ENCODE results near the gene CCDC8. TPM values are rescaled to one million over a fixed set of nuclear protein-coding genes. Genes with fewer than 3 reads are reported as not detected.
"Not testable (repeated sequence)": the region's sequence is repeated elsewhere in the genome, so short reads cannot be mapped to it uniquely, and the experiment has no call there.

Gene CCDC8
- polyA plus RNA-seq, 2 of the 4 experiments (the other 2 are of a cell fraction), result 0.04 to 0.08 TPM

GRCh38 chr19:46380690-46381089, 32.7 kb downstream of the CCDC8 start (continued):
- TF ChIP-seq CTCF (IDR thresholded peaks at IDR 0.05), result no peak
- TF ChIP-seq MAZ (IDR thresholded peaks at IDR 0.05; ENCODE audit: borderline replicate concordance, low read depth, low read length), result no peak
- TF ChIP-seq CBX2 (IDR thresholded peaks at IDR 0.05; ENCODE audit: borderline replicate concordance, low read depth), result no peak
- TF ChIP-seq MAX (IDR thresholded peaks at IDR 0.05), result no peak
- no peak for TF ChIP-seq EHMT2 (IDR thresholded peaks at IDR 0.05; ENCODE audit: low read depth)

- Histone ChIP-seq H3K9me3 (no peaks in the 10 kb centered on the region), H3K4me1 (peaks cover 25% of the 10 kb centered on the region), H3K27ac (no peak overlapping the region), H3K4me2 (no peak overlapping the region), H3K4me3 (no peak overlapping the region)
- ChIA-PET POLR2A (no interaction called here), CTCF (interaction anchor here (1.2 to 30.8 kb wide), 6 partner anchors 9 to 151 kb away, joined by 3 to 501 read pairs (median 5); no protein-coding TSS in a partner anchor)
- TF ChIP-seq FOSL2 (IDR thresholded peaks at IDR 0.05), result no peak
- peak; percentile 16; the same call in 1 of the 2 replicates for TF ChIP-seq FOSL2 (CRISPR knock-in tag; IDR thresholded peaks at IDR 0.05)
- TF ChIP-seq RCOR1 (IDR thresholded peaks at IDR 0.05; ENCODE audit: low read depth, low read length), result no peak
- no peak for TF ChIP-seq E2F6 (IDR thresholded peaks at IDR 0.05; ENCODE audit: borderline replicate concordance, low read depth)
- FAIRE-seq (peak; percentile 70), ATAC-seq (no peak), DNase-seq (ENCODE audit: low read depth in 1 of 2, low spot score in 1 of 2) (no peak)
- WGBS (ENCODE audit: missing lambda C conversion rate), result 62% methylated on average over 2 of the region's 2 CpGs
These were observed 35.1 kb downstream of the CCDC8 start for GRCh38 chr19:46378268-46378667.

GRCh38 chr19:46376241-46377153, 36.9 kb downstream of the CCDC8 start:
- POLR2A ChIA-PET, result no interaction called here
- no peak for FAIRE-seq
- TF ChIP-seq POLR2AphosphoS2 (conservative IDR thresholded peaks at IDR 0.05; ENCODE audit: low read length), result no peak
- no peak for TF ChIP-seq E2F6 (IDR thresholded peaks at IDR 0.05; ENCODE audit: borderline replicate concordance, low read depth)
- no peak for TF ChIP-seq NPAS2 (CRISPR knock-in tag; IDR thresholded peaks at IDR 0.05; ENCODE audit: borderline replicate concordance)
- TF ChIP-seq POLR2A (IDR thresholded peaks at IDR 0.05; ENCODE audit: low read length), result no peak
- no peak for TF ChIP-seq MYC (IDR thresholded peaks at IDR 0.05; ENCODE audit: borderline replicate concordance, low read length)
- no peak for TF ChIP-seq RCOR1 (IDR thresholded peaks at IDR 0.05; ENCODE audit: low read depth, low read length)
- no peak for TF ChIP-seq SREBF2 (IDR thresholded peaks at IDR 0.05)
- TF ChIP-seq EHF (CRISPR knock-in tag; IDR thresholded peaks at IDR 0.05), result no peak
- no peak for DNase-seq (ENCODE audit: low read depth in 1 of 2, low spot score in 1 of 2)
- no peak for ATAC-seq
- no peak overlapping the region for H3K4me2 ChIP-seq
- CTCF ChIA-PET, result interaction anchor here (0.8 to 30.8 kb wide), 12 partner anchors 10 to 348 kb away, joined by 3 to 501 read pairs (median 3); partner anchors contain the start of gene PPP5C
- H3K4me3 ChIP-seq, result no peak overlapping the region
- WGBS (ENCODE audit: missing lambda C conversion rate), result 92% methylated on average over 20 of the region's 20 CpGs
- H3K4me1 ChIP-seq, result peaks cover 43% of the 10 kb centered on the region
- H3K9me3 ChIP-seq, result no peaks in the 10 kb centered on the region
- no peak overlapping the region for H3K27ac ChIP-seq

GRCh38 chr19:46375476-46376067, 37.8 kb downstream of the CCDC8 start:
- Histone ChIP-seq H3K4me1 (peaks cover 49% of the 10 kb centered on the region), H3K27ac (peak overlapping the region in 1 of 2 experiments; percentile 90; a peak in 2 of 6 replicates)
- ATAC-seq; FAIRE-seq; DNase-seq (ENCODE audit: low read depth in 1 of 2, low spot score in 1 of 2); POLR2A ChIA-PET; H3K4me3 ChIP-seq; H3K9me3 ChIP-seq; H3K4me2 ChIP-seq: not testable (repeated sequence)
- 94% methylated on average over 22 of the region's 22 CpGs for WGBS (ENCODE audit: missing lambda C conversion rate)
- CTCF ChIA-PET, result interaction anchor here (1.2 to 30.8 kb wide), 4 partner anchors 11 to 113 kb away, joined by 4 to 501 read pairs (median 68); no protein-coding TSS in a partner anchor

Data from A549 (cell line).